Duodenal mucosa (tissue), 2 donors: Measurements from ENCODE around the gene ANKRD66.

ENCODE experiments used
- H3K27ac ChIP-seq: one replicate; pipeline ENCODE4 v1.7.0; 2013; ENCODE audit warnings: low read depth, low read length
- H3K27me3 ChIP-seq, 2 donors: one replicate each; pipeline ENCODE4 v1.7.0; 2013; ENCODE audit warnings: low read length in 2 of 2, control low read depth in 1 of 2; ENCODE audit not compliant: insufficient read depth in 2 of 2, control insufficient read depth in 1 of 2
- H3K36me3 ChIP-seq, 2 donors: one replicate each; pipeline ENCODE4 v1.7.0; 2013; ENCODE audit warnings: low read length in 2 of 2, control low read depth in 1 of 2; ENCODE audit not compliant: insufficient read depth in 2 of 2, control insufficient read depth in 1 of 2
- H3K4me1 ChIP-seq, 2 donors: one replicate each; pipeline ENCODE4 v1.7.0; 2013; ENCODE audit warnings: low read length in 2 of 2, control low read depth in 1 of 2; ENCODE audit not compliant: insufficient read depth in 2 of 2, control insufficient read depth in 1 of 2
- H3K4me3 ChIP-seq, 2 donors: one replicate each; pipeline ENCODE4 v1.7.0; 2013; ENCODE audit warnings: low read length in 2 of 2, low read depth in 1 of 2
- H3K9ac ChIP-seq, 2 donors: one replicate each; pipeline ENCODE4 v1.7.0; 2013; ENCODE audit warnings: low read length in 2 of 2, low read depth in 1 of 2
- H3K9me3 ChIP-seq, 2 donors: one replicate each; pipeline ENCODE4 v1.7.0; 2013; ENCODE audit warnings: low read length in 2 of 2, control low read depth in 1 of 2; ENCODE audit not compliant: control insufficient read depth in 1 of 2

The ANKRD66 gene

DNA sequence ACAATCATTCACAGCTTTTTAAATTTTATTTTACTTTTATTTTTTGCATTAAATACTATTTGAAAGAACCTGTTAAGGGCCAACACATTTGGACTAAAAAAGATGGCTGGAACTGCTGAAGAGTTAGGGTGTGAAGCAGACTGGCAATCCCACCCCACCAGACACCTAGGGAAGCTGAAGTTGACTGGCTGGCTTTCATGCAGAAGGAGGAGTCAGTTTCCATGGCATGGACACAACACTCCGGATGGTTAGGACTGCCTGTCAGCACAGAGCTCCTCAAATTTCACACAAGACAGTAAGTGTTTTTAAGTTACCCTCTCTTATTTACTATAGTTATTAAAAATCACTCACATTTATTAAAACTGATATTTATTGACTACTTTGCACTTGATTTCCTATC lies at the start of gene ANKRD66:
Gene ANKRD66 (plus strand): TSS at position 238 of the 400 bp plus-strand sequence. CDS start 5,016 bp downstream, outside the sequence.
- Histone ChIP-seq H3K9me3 (no peaks in the 10 kb centered on the region), H3K27ac (no peak within 1 kb of the TSS), H3K36me3 (no peaks in the 10 kb centered on the region), H3K9ac (no peak within 1 kb of the TSS), H3K4me3 (no peak within 1 kb of the TSS), H3K4me1 (no peaks in the 10 kb centered on the region), H3K27me3 (no peaks in the 10 kb centered on the region)

DNA sequence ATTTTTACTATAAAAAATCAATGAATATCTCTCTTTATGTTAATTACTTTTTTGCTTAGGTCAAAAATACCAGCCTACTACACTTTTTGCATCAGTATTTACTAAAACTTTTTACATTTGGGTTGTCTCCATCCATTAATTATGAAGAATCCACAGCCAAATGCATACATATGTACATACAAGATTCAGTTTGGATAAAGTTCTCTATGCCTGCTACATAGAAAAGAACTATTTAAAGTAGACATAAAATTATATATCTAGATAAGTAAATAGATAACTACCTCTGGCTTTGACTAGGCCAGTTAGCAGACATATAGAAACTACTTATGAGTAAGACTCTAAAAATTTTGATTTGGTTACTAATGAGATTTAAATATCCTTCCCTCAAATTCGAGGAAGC lies 46.8 kb upstream of the ANKRD66 start:
- Histone ChIP-seq H3K4me3 (no peak overlapping the region), H3K27me3 (no peaks in the 10 kb centered on the region), H3K36me3 (no peaks in the 10 kb centered on the region), H3K4me1 (no peaks in the 10 kb centered on the region), H3K27ac (no peak overlapping the region), H3K9ac (no peak overlapping the region), H3K9me3 (no peaks in the 10 kb centered on the region)

DNA sequence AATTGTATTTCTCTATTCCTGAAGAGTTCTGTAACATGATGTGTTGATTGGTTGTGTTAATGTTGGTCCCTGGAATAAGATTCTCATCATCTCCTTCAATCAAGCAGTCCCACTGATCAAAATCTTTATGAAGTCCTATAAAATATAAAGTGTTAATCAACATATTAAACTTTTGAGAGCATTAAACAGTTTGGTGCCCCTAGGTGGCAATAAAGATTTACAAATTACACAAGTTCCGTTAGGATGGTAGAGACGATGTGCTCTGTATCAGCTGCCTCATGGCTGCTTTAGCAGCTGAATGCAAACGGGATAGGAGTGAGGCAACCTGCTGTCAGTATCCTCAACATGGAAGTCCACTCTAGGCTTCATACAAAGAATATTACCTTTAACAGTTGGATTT lies 42.2 kb upstream of the ANKRD66 start:
- H3K27me3 ChIP-seq, result peaks cover 0 to 3% of the 10 kb centered on the region in 2 donors
- no peak overlapping the region for H3K9ac ChIP-seq
- no peak overlapping the region for H3K4me3 ChIP-seq
- H3K9me3 ChIP-seq, result no peaks in the 10 kb centered on the region
- H3K27ac ChIP-seq, result no peak overlapping the region
- no peaks in the 10 kb centered on the region for H3K36me3 ChIP-seq
- H3K4me1 ChIP-seq, result no peaks in the 10 kb centered on the region

DNA sequence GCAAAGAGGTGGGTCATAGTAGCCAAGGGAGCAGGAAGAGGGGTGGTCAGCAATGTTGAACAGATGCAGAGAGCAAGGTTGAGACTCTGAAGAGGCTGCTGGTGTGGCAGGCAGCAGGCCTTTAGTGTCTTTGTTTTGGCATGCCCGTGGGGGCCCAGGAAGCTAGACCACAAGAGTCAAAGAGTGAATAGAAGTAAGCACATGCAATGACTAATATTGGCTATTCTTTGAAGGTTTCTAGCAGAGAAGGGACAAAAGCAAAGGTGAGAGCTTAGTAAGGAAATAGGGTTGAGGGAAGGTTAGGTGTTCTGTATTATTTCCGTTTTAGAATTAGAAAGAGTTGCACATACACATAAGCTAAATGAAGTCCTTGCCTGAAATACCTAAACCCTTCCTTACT lies 40.3 kb upstream of the ANKRD66 start:
- H3K4me1 ChIP-seq, result no peaks in the 10 kb centered on the region
- no peak overlapping the region for H3K4me3 ChIP-seq
- H3K27ac ChIP-seq, result no peak overlapping the region
- peaks cover 0 to 3% of the 10 kb centered on the region in 2 donors for H3K27me3 ChIP-seq
- H3K9me3 ChIP-seq, result no peaks in the 10 kb centered on the region
- no peaks in the 10 kb centered on the region for H3K36me3 ChIP-seq
- H3K9ac ChIP-seq, result no peak overlapping the region

DNA sequence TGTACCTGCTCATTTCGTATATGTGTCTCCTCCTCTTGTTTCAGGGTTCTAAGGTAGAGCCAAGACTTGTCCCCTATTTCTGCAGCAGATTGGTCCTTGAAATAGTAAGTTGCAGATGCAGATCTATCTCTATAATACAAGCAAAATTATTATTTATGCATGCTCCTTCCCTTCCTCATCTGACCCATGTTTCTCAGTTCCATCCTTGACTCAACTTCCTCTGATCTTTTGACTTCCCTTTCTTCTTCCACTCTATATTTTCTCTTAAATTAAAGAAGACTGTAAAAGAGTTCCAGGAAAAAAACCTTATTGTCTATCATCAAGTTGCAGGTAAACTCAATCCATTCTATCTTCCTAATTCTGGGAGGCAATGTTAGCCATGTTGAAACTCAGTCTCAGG lies 35.2 kb upstream of the ANKRD66 start:
- H3K4me1 ChIP-seq, result no peaks in the 10 kb centered on the region
- no peaks in the 10 kb centered on the region for H3K9me3 ChIP-seq
- H3K4me3 ChIP-seq, result no peak overlapping the region
- H3K36me3 ChIP-seq, result no peaks in the 10 kb centered on the region
- no peak overlapping the region for H3K27ac ChIP-seq
- H3K9ac ChIP-seq, result no peak overlapping the region
- H3K27me3 ChIP-seq, result no peaks in the 10 kb centered on the region

DNA sequence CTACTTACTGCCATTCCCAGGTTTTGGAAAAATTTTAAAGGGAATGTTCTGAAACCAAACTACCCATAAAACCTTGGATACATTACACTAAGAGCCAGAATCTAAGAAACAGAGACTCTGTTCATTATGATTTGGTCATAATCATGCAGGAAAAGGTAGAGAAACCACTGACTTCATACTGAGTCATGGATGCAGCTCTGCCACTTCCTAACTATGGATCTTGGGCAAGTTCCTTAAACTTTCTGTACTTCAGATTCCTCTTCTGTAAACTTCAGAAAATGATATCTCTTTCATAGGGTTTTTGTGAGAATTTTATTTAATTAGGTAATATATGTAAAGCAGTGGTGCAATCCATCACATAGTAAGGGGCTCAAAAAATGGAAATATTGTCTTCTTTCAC lies 31.6 kb upstream of the ANKRD66 start:
- no peak overlapping the region for H3K27ac ChIP-seq
- no peaks in the 10 kb centered on the region for H3K27me3 ChIP-seq
- H3K4me3 ChIP-seq, result no peak overlapping the region
- H3K36me3 ChIP-seq, result no peaks in the 10 kb centered on the region
- H3K9me3 ChIP-seq, result no peaks in the 10 kb centered on the region
- no peak overlapping the region for H3K9ac ChIP-seq
- H3K4me1 ChIP-seq, result no peaks in the 10 kb centered on the region

DNA sequence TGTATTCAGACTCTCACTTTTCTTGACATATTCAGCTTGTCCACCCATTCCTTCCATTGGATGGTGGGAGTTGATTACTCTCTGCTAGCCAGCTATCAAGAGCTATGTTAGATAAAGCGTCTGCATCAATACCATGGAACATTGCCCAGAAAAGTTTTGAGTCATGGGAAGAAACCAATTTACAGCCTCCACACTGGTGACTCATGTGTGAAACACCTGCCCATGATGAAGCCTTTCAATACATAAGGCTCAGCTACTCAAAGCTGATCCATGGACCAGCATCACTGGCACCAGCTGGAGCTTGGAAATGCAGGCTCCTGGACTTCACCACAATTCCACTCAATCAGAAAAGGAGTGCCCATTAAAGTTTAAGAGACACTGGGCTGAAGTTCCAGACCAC lies 27.6 kb upstream of the ANKRD66 start:
- Histone ChIP-seq H3K9ac (no peak overlapping the region), H3K27me3 (no peaks in the 10 kb centered on the region), H3K36me3 (no peaks in the 10 kb centered on the region), H3K4me3 (no peak overlapping the region), H3K9me3 (no peaks in the 10 kb centered on the region), H3K27ac (no peak overlapping the region), H3K4me1 (no peaks in the 10 kb centered on the region)

DNA sequence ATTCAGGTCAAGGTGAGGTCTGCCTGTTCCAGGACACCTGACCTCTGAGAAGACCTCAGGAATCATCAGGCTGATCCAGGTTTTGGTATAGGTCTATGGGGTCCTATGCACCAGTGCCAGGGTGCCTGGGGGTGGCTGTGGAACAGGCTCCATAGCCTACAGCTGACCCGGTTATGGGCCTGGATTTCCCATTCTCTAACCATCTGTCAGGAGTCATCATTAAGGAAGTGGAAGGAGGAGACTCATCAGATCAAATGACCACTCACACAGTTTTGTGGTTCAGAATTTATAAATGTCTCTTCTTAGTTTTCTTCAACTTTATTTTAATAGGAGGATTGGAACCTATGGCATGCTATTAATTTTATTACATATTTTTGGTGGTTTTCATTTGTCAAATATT lies 26.3 kb upstream of the ANKRD66 start:
- Histone ChIP-seq H3K27me3 (no peaks in the 10 kb centered on the region), H3K4me3 (no peak overlapping the region), H3K9me3 (no peaks in the 10 kb centered on the region), H3K36me3 (no peaks in the 10 kb centered on the region), H3K27ac (no peak overlapping the region), H3K4me1 (no peaks in the 10 kb centered on the region), H3K9ac (no peak overlapping the region)

DNA sequence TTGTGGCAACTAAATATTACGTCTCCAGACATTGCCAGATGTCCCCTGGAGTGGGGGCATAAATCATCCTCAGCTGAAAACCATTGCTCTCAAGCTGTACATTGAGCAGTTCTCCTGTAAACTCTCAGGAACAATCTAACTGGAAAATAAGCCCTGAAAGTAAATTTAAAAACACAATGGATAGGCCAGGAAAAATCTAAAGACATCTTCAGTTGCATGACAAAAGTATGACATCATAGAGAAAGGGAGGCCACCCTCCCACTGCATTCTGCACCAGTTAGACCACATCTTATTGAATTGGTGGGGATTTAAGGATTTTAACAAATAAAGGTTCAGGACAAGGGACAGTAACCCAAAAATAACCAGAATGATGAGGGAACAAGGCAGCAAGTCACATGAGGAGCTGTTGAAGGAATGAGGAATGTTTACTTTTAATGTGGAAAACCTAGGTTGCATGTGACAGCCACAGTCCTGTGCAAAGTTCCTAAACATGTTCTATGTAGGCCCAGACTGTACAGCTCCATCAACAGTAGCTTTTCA lies 16.9 kb upstream of the ANKRD66 start:
- Histone ChIP-seq H3K27me3 (peaks cover 6 to 12% of the 10 kb centered on the region in 2 donors), H3K9me3 (no peaks in the 10 kb centered on the region), H3K9ac (no peak overlapping the region), H3K4me3 (no peak overlapping the region), H3K36me3 (no peaks in the 10 kb centered on the region), H3K27ac (no peak overlapping the region), H3K4me1 (no peaks in the 10 kb centered on the region)

DNA sequence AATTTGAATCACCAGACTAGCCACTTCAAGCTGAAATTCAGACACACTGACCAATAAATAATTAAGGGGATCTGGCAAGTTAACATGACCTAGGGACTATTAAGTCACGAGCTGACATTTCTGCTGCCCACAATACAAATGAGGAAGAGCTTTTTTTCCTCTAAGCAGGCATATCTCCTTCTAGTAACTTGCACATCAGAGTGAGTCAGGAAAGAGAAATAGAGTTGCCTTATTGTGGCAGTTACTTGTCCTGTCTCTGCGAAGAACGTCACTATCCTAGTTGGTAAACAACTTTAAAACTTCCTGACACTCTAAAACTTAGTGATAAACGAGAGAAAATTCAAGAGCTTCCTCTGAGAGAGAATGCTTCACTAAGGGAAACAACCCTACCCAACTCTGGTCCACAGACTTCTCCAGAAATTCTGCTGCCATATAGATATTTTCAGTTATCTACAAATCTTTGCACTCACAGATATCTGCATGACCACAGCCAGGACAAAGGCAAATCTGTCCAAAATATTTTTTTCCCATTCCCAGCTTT lies 15.7 kb upstream of the ANKRD66 start:
- Histone ChIP-seq H3K9me3 (no peaks in the 10 kb centered on the region), H3K4me1 (peaks cover 5 to 7% of the 10 kb centered on the region in 2 donors), H3K27ac (no peak overlapping the region), H3K27me3 (peaks cover 16 to 21% of the 10 kb centered on the region in 2 donors), H3K9ac (no peak overlapping the region), H3K36me3 (no peaks in the 10 kb centered on the region), H3K4me3 (no peak overlapping the region)
